ENCODE results near the gene CD300A. TPM values are rescaled to one million over a fixed set of nuclear protein-coding genes. Genes with fewer than 3 reads are reported as not detected.

Gene CD300A
- polyA plus RNA-seq, 1 donor (not counting 4 experiments of a cell fraction or from before 2014, with no cell fraction given): 0.07 TPM

DNA sequence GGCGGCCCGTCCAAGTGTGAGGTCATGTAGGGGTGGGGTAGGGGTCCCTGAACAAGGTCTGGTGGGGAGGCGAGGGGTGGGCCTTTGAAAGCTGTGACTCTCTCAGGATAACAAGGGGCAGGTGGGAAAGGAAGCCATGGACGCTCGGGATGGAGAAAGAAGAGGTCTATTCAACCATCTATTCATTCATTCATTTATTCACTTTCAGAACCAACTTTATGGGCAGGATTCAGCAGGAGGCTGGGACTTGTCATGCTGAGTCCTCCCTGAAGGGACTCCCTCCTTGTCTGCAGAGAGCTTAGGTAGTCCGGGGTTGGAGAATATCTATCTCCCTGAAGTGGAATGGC, 8.6 kb upstream of the CD300A start:
- Histone ChIP-seq H3K9me3 (ENCODE audit: control insufficient read depth, low read depth, low read length) (no peaks in the 10 kb centered on the region), H3K4me2 (ENCODE audit: control insufficient read depth, extremely low read depth, insufficient read depth, low read depth, low read length) (no peak overlapping the region), H4K20me1 (ENCODE audit: control insufficient read depth, extremely low read depth, insufficient read depth, low read length) (no peaks in the 10 kb centered on the region), H3K4me3 (ENCODE audit: control insufficient read depth in 2 of 3, extremely low read depth in 1 of 3, insufficient read depth in 2 of 3, low read depth in 1 of 3, low read length in 3 of 3) (no peak overlapping the region), H3K9ac (ENCODE audit: control insufficient read depth, extremely low read depth, insufficient read depth, low read length) (no peak overlapping the region), H3K79me2 (ENCODE audit: control insufficient read depth, insufficient read depth, low read length) (no peaks in the 10 kb centered on the region), H3K27me3 (ENCODE audit: control insufficient read depth, extremely low read depth, insufficient read depth, low read length) (peaks cover 17% of the 10 kb centered on the region), H2AFZ (ENCODE audit: control insufficient read depth, low read length) (no peak overlapping the region), H3K27ac (ENCODE audit: control insufficient read depth, insufficient read depth, low read length) (no peak overlapping the region), H3K9me1 (ENCODE audit: control insufficient read depth, extremely low read depth, insufficient read depth, low read length) (no peaks in the 10 kb centered on the region), H3K36me3 (ENCODE audit: control insufficient read depth in 2 of 2, extremely low read depth in 1 of 2, insufficient read depth in 2 of 2, low read length in 2 of 2) (no peaks in the 10 kb centered on the region), H3K4me1 (ENCODE audit: control insufficient read depth, extremely low read depth, insufficient read depth, low read length) (peaks cover 10% of the 10 kb centered on the region)
- dilution Hi-C loops (cut with MboI; ENCODE audit: extremely low pct_ligation_motif_present, low sequenced_read_pairs): no loop called here
- FAIRE-seq (no peak), DNase-seq (ENCODE audit: low read depth, low spot score) (no peak)
- TF ChIP-seq EZH2 (IDR thresholded peaks at IDR 0.05; ENCODE audit: low read length): no peak
- TF ChIP-seq, protein P1, sequence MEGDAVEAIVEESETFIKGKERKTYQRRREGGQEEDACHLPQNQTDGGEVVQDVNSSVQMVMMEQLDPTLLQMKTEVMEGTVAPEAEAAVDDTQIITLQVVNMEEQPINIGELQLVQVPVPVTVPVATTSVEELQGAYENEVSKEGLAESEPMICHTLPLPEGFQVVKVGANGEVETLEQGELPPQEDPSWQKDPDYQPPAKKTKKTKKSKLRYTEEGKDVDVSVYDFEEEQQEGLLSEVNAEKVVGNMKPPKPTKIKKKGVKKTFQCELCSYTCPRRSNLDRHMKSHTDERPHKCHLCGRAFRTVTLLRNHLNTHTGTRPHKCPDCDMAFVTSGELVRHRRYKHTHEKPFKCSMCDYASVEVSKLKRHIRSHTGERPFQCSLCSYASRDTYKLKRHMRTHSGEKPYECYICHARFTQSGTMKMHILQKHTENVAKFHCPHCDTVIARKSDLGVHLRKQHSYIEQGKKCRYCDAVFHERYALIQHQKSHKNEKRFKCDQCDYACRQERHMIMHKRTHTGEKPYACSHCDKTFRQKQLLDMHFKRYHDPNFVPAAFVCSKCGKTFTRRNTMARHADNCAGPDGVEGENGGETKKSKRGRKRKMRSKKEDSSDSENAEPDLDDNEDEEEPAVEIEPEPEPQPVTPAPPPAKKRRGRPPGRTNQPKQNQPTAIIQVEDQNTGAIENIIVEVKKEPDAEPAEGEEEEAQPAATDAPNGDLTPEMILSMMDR (optimal IDR thresholded peaks at IDR 0.05 in 1 of 3, IDR thresholded peaks at IDR 0.05 in 1 of 3, conservative IDR thresholded peaks at IDR 0.05 in 1 of 3; ENCODE audit: extremely low read depth in 1 of 3, insufficient read depth in 2 of 3, low read length in 3 of 3): no peak

DNA sequence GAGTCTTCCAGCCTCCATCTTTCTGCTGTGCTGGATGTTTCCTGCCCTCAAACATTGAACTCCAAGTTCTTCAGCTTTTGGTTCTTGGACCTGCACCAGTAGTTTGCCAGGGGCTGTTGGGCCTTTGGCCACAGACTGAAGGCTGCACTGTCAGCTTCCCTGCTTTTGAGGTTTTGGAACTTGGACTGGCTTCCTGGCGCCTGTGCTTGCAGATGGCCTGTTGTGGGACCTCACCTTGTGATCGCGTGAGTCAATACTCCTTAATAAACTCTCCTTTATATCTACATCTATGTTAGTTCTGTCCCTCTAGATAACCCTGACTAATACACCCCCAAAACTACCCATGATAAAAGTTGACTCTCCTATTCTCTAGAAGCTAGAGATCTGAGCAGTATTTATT, 7.6 kb upstream of the CD300A start:
- peaks cover 5% of the 10 kb centered on the region for H3K4me1 ChIP-seq (ENCODE audit: control insufficient read depth, extremely low read depth, insufficient read depth, low read length)
- no peak overlapping the region for H2AFZ ChIP-seq (ENCODE audit: control insufficient read depth, low read length)
- TF ChIP-seq EZH2 (IDR thresholded peaks at IDR 0.05; ENCODE audit: low read length): no peak
- TF ChIP-seq, protein P1 (optimal IDR thresholded peaks at IDR 0.05 in 1 of 3, IDR thresholded peaks at IDR 0.05 in 1 of 3, conservative IDR thresholded peaks at IDR 0.05 in 1 of 3; ENCODE audit: extremely low read depth in 1 of 3, insufficient read depth in 2 of 3, low read length in 3 of 3): no peak
- H3K36me3 ChIP-seq (ENCODE audit: control insufficient read depth in 2 of 2, extremely low read depth in 1 of 2, insufficient read depth in 2 of 2, low read length in 2 of 2): no peaks in the 10 kb centered on the region
- no peaks in the 10 kb centered on the region for H3K79me2 ChIP-seq (ENCODE audit: control insufficient read depth, insufficient read depth, low read length)
- H3K4me2 ChIP-seq (ENCODE audit: control insufficient read depth, extremely low read depth, insufficient read depth, low read depth, low read length): no peak overlapping the region
- H3K27me3 ChIP-seq (ENCODE audit: control insufficient read depth, extremely low read depth, insufficient read depth, low read length): peaks cover 8% of the 10 kb centered on the region
- no peaks in the 10 kb centered on the region for H3K9me1 ChIP-seq (ENCODE audit: control insufficient read depth, extremely low read depth, insufficient read depth, low read length)
- no peak overlapping the region for H3K9ac ChIP-seq (ENCODE audit: control insufficient read depth, extremely low read depth, insufficient read depth, low read length)
- dilution Hi-C loops (cut with MboI; ENCODE audit: extremely low pct_ligation_motif_present, low sequenced_read_pairs): no loop called here
- FAIRE-seq (no peak), DNase-seq (ENCODE audit: low read depth, low spot score) (no peak)
- no peak overlapping the region for H3K4me3 ChIP-seq (ENCODE audit: control insufficient read depth in 2 of 3, extremely low read depth in 1 of 3, insufficient read depth in 2 of 3, low read depth in 1 of 3, low read length in 3 of 3)
- H3K9me3 ChIP-seq (ENCODE audit: control insufficient read depth, low read depth, low read length): no peaks in the 10 kb centered on the region
- H4K20me1 ChIP-seq (ENCODE audit: control insufficient read depth, extremely low read depth, insufficient read depth, low read length): no peaks in the 10 kb centered on the region
- H3K27ac ChIP-seq (ENCODE audit: control insufficient read depth, insufficient read depth, low read length): no peak overlapping the region
